ENCODE results near the gene TMEM17. TPM values are rescaled to one million over a fixed set of nuclear protein-coding genes. Genes with fewer than 3 reads are reported as not detected.
"Not testable (repeated sequence)": the region's sequence is repeated elsewhere in the genome, so short reads cannot be mapped to it uniquely, and the experiment has no call there.

TMEM17 gene
- total RNA-seq, 2 experiments from 2014 or later: 0.13 to 0.14 TPM

GRCh38 chr2:62536873-62537547 lies 31.0 kb upstream of the TMEM17 start:
- H3K4me1 Mint-ChIP-seq (ENCODE audit: low read depth): no peaks in the 10 kb centered on the region
- ChIA-PET CTCF (no interaction called here), POLR2A (no interaction called here)
- ATAC-seq (no peak), DNase-seq (no peak)
- TF ChIP-seq CTCF (IDR thresholded peaks at IDR 0.05): no peak
- no peak overlapping the region for H3K4me3 Mint-ChIP-seq
- peaks cover 16% of the 10 kb centered on the region for H3K9me3 Mint-ChIP-seq
- intact Hi-C loops (cut with micrococcal nuclease): no loop called here
- H3K27me3 Mint-ChIP-seq: peaks cover 9% of the 10 kb centered on the region
- no peaks in the 10 kb centered on the region for H3K36me3 Mint-ChIP-seq (ENCODE audit: low read depth)
- H3K27ac Mint-ChIP-seq: no peak overlapping the region

- DNase-seq; H3K4me1 Mint-ChIP-seq (ENCODE audit: low read depth); POLR2A ChIA-PET; intact Hi-C loops (cut with micrococcal nuclease); ATAC-seq; H3K4me3 Mint-ChIP-seq; H3K36me3 Mint-ChIP-seq (ENCODE audit: low read depth); CTCF ChIA-PET; H3K27ac Mint-ChIP-seq: not testable (repeated sequence)
- Mint-ChIP-seq H3K27me3 (peaks cover 11% of the 10 kb centered on the region), H3K9me3 (peaks cover 16% of the 10 kb centered on the region)
These were observed 29.5 kb upstream of the TMEM17 start for GRCh38 chr2:62535521-62535920.

- TF ChIP-seq CTCF (IDR thresholded peaks at IDR 0.05): no peak
- intact Hi-C loops (cut with micrococcal nuclease): no loop called here
- Mint-ChIP-seq H3K27ac (no peak overlapping the region), H3K27me3 (peaks cover 6% of the 10 kb centered on the region), H3K9me3 (peaks cover 16% of the 10 kb centered on the region), H3K4me1 (ENCODE audit: low read depth) (no peaks in the 10 kb centered on the region), H3K36me3 (ENCODE audit: low read depth) (no peaks in the 10 kb centered on the region), H3K4me3 (no peak overlapping the region)
- ChIA-PET CTCF (no interaction called here), POLR2A (no interaction called here)
- no peak for DNase-seq
- no peak for ATAC-seq
These were observed 25.6 kb upstream of the TMEM17 start for GRCh38 chr2:62531594-62531993.

GRCh38 chr2:62529758-62530157 lies 23.8 kb upstream of the TMEM17 start:
- no peak overlapping the region for H3K4me3 Mint-ChIP-seq
- DNase-seq (no peak), ATAC-seq (no peak)
- intact Hi-C loops (cut with micrococcal nuclease): no loop called here
- POLR2A ChIA-PET: no interaction called here
- H3K36me3 Mint-ChIP-seq (ENCODE audit: low read depth): no peaks in the 10 kb centered on the region
- TF ChIP-seq CTCF (IDR thresholded peaks at IDR 0.05): no peak
- H3K27me3 Mint-ChIP-seq: peaks cover 2% of the 10 kb centered on the region
- peaks cover 13% of the 10 kb centered on the region for H3K9me3 Mint-ChIP-seq
- CTCF ChIA-PET: no interaction called here
- H3K27ac Mint-ChIP-seq: no peak overlapping the region
- H3K4me1 Mint-ChIP-seq (ENCODE audit: low read depth): no peaks in the 10 kb centered on the region

GRCh38 chr2:62527478-62528210 lies 21.6 kb upstream of the TMEM17 start:
- ATAC-seq (no peak), DNase-seq (no peak)
- Mint-ChIP-seq H3K9me3 (peaks cover 4% of the 10 kb centered on the region), H3K4me1 (ENCODE audit: low read depth) (no peaks in the 10 kb centered on the region), H3K27ac (no peak overlapping the region), H3K27me3 (peaks cover 11% of the 10 kb centered on the region), H3K4me3 (no peak overlapping the region), H3K36me3 (ENCODE audit: low read depth) (no peaks in the 10 kb centered on the region)
- TF ChIP-seq CTCF (IDR thresholded peaks at IDR 0.05): no peak
- ChIA-PET POLR2A (interaction anchor here (0.7 kb wide), 1 partner anchor 477 kb away, joined by 3 read pairs; no protein-coding TSS in a partner anchor), CTCF (no interaction called here)
- intact Hi-C loops (cut with micrococcal nuclease): no loop called here

All from activated CD8-positive, alpha-beta T cell treated with anti-CD3 and anti-CD28 coated beads for 36 hours (primary cell).